ENCODE data around the gene PBX4.

Gene PBX4

GRCh38 chr19:19514881-19515641 lies 103.4 kb downstream of the PBX4 start, which contains the start of gene TSSK6:
Gene TSSK6 (minus strand): TSS chr19:19515548. CDS start chr19:19515427, 121 bp downstream.
- DNase-seq (ENCODE audit: low read depth, low spot score): no peak
- peak within 1 kb of the TSS; percentile 96 for H3K4me3 ChIP-seq (ENCODE audit: low read length)

- H3K4me3 ChIP-seq (ENCODE audit: low read length): no peak overlapping the region
- no peak for DNase-seq (ENCODE audit: low read depth, low spot score)
These were observed 104.3 kb downstream of the PBX4 start for GRCh38 chr19:19514215-19514657.

GRCh38 chr19:19513682-19514081 lies 104.8 kb downstream of the PBX4 start:
- DNase-seq (ENCODE audit: low read depth, low spot score): no peak
- H3K4me3 ChIP-seq (ENCODE audit: low read length): no peak overlapping the region

Measured in Jurkat, Clone E6-1 (cell line).